K562 (cell line): Measurements from ENCODE around the gene TPX2. TPM values are rescaled to one million over a fixed set of nuclear protein-coding genes. Genes with fewer than 3 reads are reported as not detected.
A peak's percentile ranks its signal among the peaks of the same experiment; 100 is the strongest.

Experiments used
- ATF1 ChIP-seq, 2 experiments: fragments of 450-650 bp in 1 of 2; IDR thresholded peaks; 2 replicates each; pipeline ENCODE4 v1.6.1; 2016; ENCODE audit warnings: missing compliant biosample characterization in 1 of 2, missing genetic modification characterization in 1 of 2
- CTBP1 ChIP-seq: fragments of 450-650 bp; IDR thresholded peaks from 2 replicates; pipeline ENCODE4 v1.6.1; 2016; ENCODE audit warnings: borderline replicate concordance
- GATAD2A ChIP-seq: fragments of 450-650 bp; IDR thresholded peaks from 2 replicates; pipeline ENCODE4 v1.6.1; 2017
- MNT ChIP-seq, 2 experiments: fragments of 450-650 bp; conservative IDR thresholded peaks; 2 replicates each; pipeline ENCODE4 v1.6.1; 2017; ENCODE audit warnings: mild to moderate bottlenecking in 2 of 2, moderate library complexity in 2 of 2
- RAD51 ChIP-seq: fragments of 450-650 bp; IDR thresholded peaks from 2 replicates; pipeline ENCODE4 v1.7.1; 2016; ENCODE audit warnings: low read depth, mild to moderate bottlenecking, borderline replicate concordance
- TEAD4 ChIP-seq, 2 experiments: sonication (generic) in 1 of 2; formaldehyde crosslinking in 1 of 2; IDR thresholded peaks; 2 replicates each; pipeline versions ENCODE4 v1.6.1 to v1.8.0; 2012 to 2022; ENCODE audit warnings: borderline replicate concordance in 1 of 2, inconsistent platforms in 1 of 2, low read length in 1 of 2, mild to moderate bottlenecking in 1 of 2, missing genetic modification reagents in 1 of 2
- ZNF263 ChIP-seq: sonication (generic); formaldehyde crosslinking; IDR thresholded peaks from 2 replicates; pipeline ENCODE4 v1.8.0; 2022; ENCODE audit warnings: mild to moderate bottlenecking, missing genetic modification reagents, borderline replicate concordance
- ZNF311 ChIP-seq: fragments of 250-450 bp; sonication (Bioruptor Pico); IDR thresholded peaks from 2 replicates; pipeline ENCODE4 v1.4.0; 2020; ENCODE audit warnings: mild to moderate bottlenecking, moderate library complexity
- polyA plus RNA-seq, 8 experiments: library from polyadenylated mRNA; depleted of rRNA in 4 of 8; stranded (reverse) in 5 of 8; unstranded in 3 of 8; fragments of >200 nt; fragmentation: Nextera tagmentation in 2 of 8; fragmentation: Illumina TruSeq in 1 of 8; extraction: Ambion mirVana in 2 of 8; extraction: Trizol in 1 of 8; gene quantifications; 2 replicates each; pipeline versions ENCODE4 v1.2.1 to v1.2.3, GENCODE V29; 2011 to 2014; ENCODE audit warnings: inconsistent platforms in 1 of 8, missing spikeins in 1 of 8
- total RNA-seq, 7 experiments: library from RNA; depleted of rRNA in 6 of 7; stranded (reverse); fragments of >200 nt in 6 of 7; fragmentation: Illumina TruSeq in 2 of 7; extraction: Trizol in 2 of 7; gene quantifications; 2 replicates each; pipeline versions ENCODE4 v1.2.1 to v1.2.3, GENCODE V29; 2011 to 2021; ENCODE audit warnings: low replicate concordance in 1 of 7

The TPX2 gene
- total and polyA plus RNA-seq, 9 of the 15 experiments (the other 6 are each of a cell fraction or from before 2014, with no cell fraction given): 48.0 to 241 (median 133) TPM

GRCh38 chr20:31719644-31720485 lies 19.2 kb upstream of the TPX2 start (continued):
- TF ChIP-seq GATAD2A (no peak), CTBP1 (peak; percentile 34), MNT (conservative IDR thresholded peaks at IDR 0.05) (0 out of 4 replicates have a peak, but pooled peaks of 1 of the 2 experiments have one; percentile 23), ZNF311 (CRISPR knock-in tag) (peak; percentile 88), TEAD4 (IDR thresholded peaks at IDR 0.05; ENCODE audit: low read length) (peak; percentile 76), TEAD4 (CRISPR knock-in tag; IDR thresholded peaks at IDR 0.05; ENCODE audit: borderline replicate concordance) (no peak), ATF1 (CRISPR knock-in tag; IDR thresholded peaks at IDR 0.05) (no peak), ATF1 (tag; IDR thresholded peaks at IDR 0.05) (no peak), ZNF263 (CRISPR knock-in tag) (peak; percentile 29; the same call in 1 of the 2 replicates), RAD51 (no peak)
- TF ChIP-seq, all 486 proteins: peak for 15
